Spleen (tissue), 11 donors: ENCODE results near the gene ANTXR2. TPM values are rescaled to one million over a fixed set of nuclear protein-coding genes. Genes with fewer than 3 reads are reported as not detected.

Source experiments
- DNase-seq: peaks from one replicate; pipeline ENCODE4 v3.0.0-alpha.2; 2020
- H3K27ac ChIP-seq, 8 donors: fragments of 200-600 bp; sonication (generic) in 7 of 8; 1 replicate in 4 of 8; 2 replicates in 4 of 8; pipeline versions ENCODE4 v1.5.0 to v1.8.0; 2016 to 2021; ENCODE audit warnings: inconsistent platforms in 4 of 8, mild to moderate bottlenecking in 4 of 8, moderate library complexity in 1 of 8
- H3K27me3 ChIP-seq, 7 donors: fragments of 200-600 bp; sonication (generic) in 6 of 7; replicated peaks in 1 of 7; 1 replicate in 4 of 7; 2 replicates in 3 of 7; pipeline versions ENCODE4 v1.5.0 to v1.8.0; 2016 to 2021; ENCODE audit warnings: inconsistent platforms in 3 of 7, mild to moderate bottlenecking in 1 of 7
- H3K36me3 ChIP-seq, 6 donors: fragments of 200-600 bp; sonication (generic) in 5 of 6; 1 replicate in 4 of 6; 2 replicates in 2 of 6; pipeline versions ENCODE4 v1.5.0 to v1.8.0; 2016 to 2021; ENCODE audit warnings: inconsistent platforms in 2 of 6
- H3K4me1 ChIP-seq, 6 donors: fragments of 200-600 bp; sonication (generic) in 5 of 6; 1 replicate in 3 of 6; 2 replicates in 3 of 6; pipeline versions ENCODE4 v1.5.0 to v1.8.0; 2016 to 2021; ENCODE audit warnings: inconsistent platforms in 3 of 6
- H3K4me3 ChIP-seq, 8 donors: fragments of 200-600 bp; sonication (generic) in 7 of 8; 1 replicate in 4 of 8; 2 replicates in 4 of 8; pipeline versions ENCODE4 v1.5.0 to v1.8.0; 2016 to 2021; ENCODE audit warnings: inconsistent platforms in 4 of 8, mild to moderate bottlenecking in 4 of 8, moderate library complexity in 2 of 8
- H3K9me3 ChIP-seq, 8 donors: fragments of 200-600 bp; sonication (generic) in 7 of 8; 1 replicate in 4 of 8; 2 replicates in 4 of 8; pipeline versions ENCODE4 v1.5.0 to v1.8.0; 2016 to 2021; ENCODE audit warnings: inconsistent platforms in 4 of 8
- CTCF ChIP-seq, 11 experiments: fragments of 200-600 bp in 7 of 11; fragments of 450-650 bp in 4 of 11; sonication (generic) in 4 of 11; IDR thresholded peaks in 8 of 11; conservative IDR thresholded peaks in 3 of 11; 1 replicate in 7 of 11; 2 replicates in 4 of 11; pipeline versions ENCODE4 v1.4.0 to v1.8.0; 2016 to 2021; ENCODE audit warnings: antibody characterized with exemption in 11 of 11, inconsistent platforms in 4 of 11, mild to moderate bottlenecking in 1 of 11
- POLR2A ChIP-seq, 3 donors: fragments of 450-650 bp; IDR thresholded peaks; one replicate each; pipeline ENCODE4 v1.5.1; 2017; ENCODE audit warnings: antibody characterized with exemption in 3 of 3, mild to moderate bottlenecking in 1 of 3
- POLR2AphosphoS5 ChIP-seq, 3 donors: sonication (generic); formaldehyde crosslinking; IDR thresholded peaks; one replicate each; pipeline ENCODE4 v1.5.1; 2017; ENCODE audit warnings: antibody characterized with exemption in 3 of 3
- WGBS, 5 donors: extraction: QIAGEN DNeasy Blood & Tissue Kit in 3 of 5; methylation state at CpG; one replicate each; pipeline versions ENCODE4 v1.1.5 to v1.1.7; 2013 to 2018; 5-methylcytosine and 5-hydroxymethylcytosine counted together
- intact Hi-C: fragments of 100-400 bp; cut with DNase I; formaldehyde crosslinking; loops from one replicate; pipeline ENCODE4 v1.15.0; 2023; ENCODE audit warnings: low total_unique reads
- polyA plus RNA-seq, 3 donors: library from polyadenylated mRNA; stranded (reverse); fragments of 200-250 nt; gene quantifications; one replicate each; pipeline ENCODE4 v1.2.1, GENCODE V29; 2013
- total RNA-seq, 7 donors: library from RNA; depleted of rRNA in 3 of 7; stranded (reverse); fragments of >200 nt in 3 of 7; fragmentation: NEBNext Ultra II Directional in 4 of 7; extraction: Animal tissue kit (Norgen Biotek cat#: 25700) in 4 of 7; gene quantifications; one replicate each; pipeline versions ENCODE4 v1.1.0 to v1.2.1, GENCODE V29; 2016 to 2021
- donor health status: healthy with polysubstance abuse.
- donor health status: DM: no; HTN: no; CAD: no; lungs with moderate emphysema.
- donor health status: DM: no; HTN: no; CAD: no.
- donor health status: Bipolar disorder and iron deficiency.
- donor health status: healthy.
- donor health status: DM: no; HTN: no; CAD: no.
- donor health status: DM: yes; HTN: yes; CAD: no.

The ANTXR2 gene
- total and polyA plus RNA-seq, 10 donors = 3.7 to 56.3 (median 37.3) TPM

DNA sequence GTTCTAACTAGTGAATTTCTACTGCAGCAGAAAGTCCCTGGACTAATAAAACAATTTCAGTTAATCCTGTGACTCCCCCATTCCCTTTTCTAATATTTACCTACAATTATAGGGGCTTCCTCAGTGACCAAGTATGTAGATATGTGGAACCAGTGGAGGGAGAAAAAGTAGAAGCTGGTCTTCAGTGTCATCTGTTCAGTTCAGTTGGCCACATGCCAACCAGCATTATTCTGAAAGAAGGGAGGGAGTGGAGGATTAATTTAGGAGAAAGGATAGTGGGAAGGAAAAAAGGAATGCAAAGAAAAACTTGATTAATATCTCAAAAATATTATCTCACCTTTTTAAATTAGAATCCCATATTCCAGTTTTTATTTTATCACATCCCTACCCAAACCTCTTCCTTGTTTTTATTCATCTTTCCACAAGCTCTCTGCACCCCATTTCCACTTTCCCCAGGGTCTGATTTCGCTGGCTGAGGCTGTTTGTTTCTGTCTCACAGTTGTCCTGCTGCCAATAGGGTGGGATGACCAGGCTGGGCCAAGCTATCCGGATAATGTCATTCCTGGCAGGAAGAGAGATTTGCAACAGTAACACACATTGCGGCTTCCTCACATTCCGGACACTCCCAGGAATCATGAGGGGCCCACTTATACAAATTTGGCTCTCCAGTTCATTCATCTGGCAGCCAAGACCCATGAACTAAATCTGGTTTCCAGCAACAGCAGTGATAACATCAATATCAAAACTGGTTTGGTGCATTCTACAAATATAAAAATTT, 24.6 kb upstream of the ANTXR2 start:
- Histone ChIP-seq H3K4me1 (peaks cover 0 to 5% (median 0%) of the 10 kb centered on the region in 6 donors), H3K9me3 (no peaks in the 10 kb centered on the region), H3K36me3 (no peaks in the 10 kb centered on the region), H3K27ac (no peak overlapping the region), H3K4me3 (no peak overlapping the region), H3K27me3 (no peaks in the 10 kb centered on the region)
- TF ChIP-seq POLR2A (IDR thresholded peaks at IDR 0.05) = no peak
- no peak for TF ChIP-seq POLR2AphosphoS5 (IDR thresholded peaks at IDR 0.05)
- no peak for TF ChIP-seq CTCF (IDR thresholded peaks at IDR 0.05 in 8 of 11, conservative IDR thresholded peaks at IDR 0.05 in 3 of 11)
- intact Hi-C loops = no loop called here
- no peak for DNase-seq
- 47 to 60% (median 54%) methylated on average over 4 of the region's 4 CpGs for WGBS, 5 donors

- intact Hi-C loops = no loop called here
- DNase-seq = no peak
- H3K4me3 ChIP-seq = no peak overlapping the region
Observed at GRCh38 chr4:80096175-80096850, 23.3 kb upstream of the ANTXR2 start.

DNA sequence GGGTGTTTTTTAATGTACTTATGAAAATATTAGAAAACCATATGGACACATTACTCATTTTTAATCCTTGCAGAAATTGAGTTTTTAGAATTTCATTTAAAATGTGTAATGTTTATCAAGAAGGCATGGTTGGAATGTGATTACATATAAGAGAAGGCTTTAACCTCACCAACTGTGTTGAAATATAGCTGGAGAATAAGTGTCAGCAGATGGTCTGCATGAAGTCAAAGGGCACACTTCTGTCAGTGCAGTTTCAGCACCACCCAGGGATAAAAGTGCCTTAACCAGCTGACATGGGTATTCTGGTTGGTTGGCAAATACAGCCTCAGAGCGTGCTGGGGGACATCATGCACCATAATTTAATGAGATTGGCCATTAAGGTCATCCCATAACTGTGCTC, 21.2 kb upstream of the ANTXR2 start:
- Histone ChIP-seq H3K4me3 (no peak overlapping the region), H3K27ac (no peak overlapping the region), H3K36me3 (no peaks in the 10 kb centered on the region), H3K27me3 (no peaks in the 10 kb centered on the region), H3K4me1 (no peaks in the 10 kb centered on the region), H3K9me3 (no peaks in the 10 kb centered on the region)
- DNase-seq = no peak
- WGBS, 5 donors = 69 to 86% (median 83%) methylated on average over 1 of the region's 1 CpG
- intact Hi-C loops = no loop called here
- no peak for TF ChIP-seq CTCF (IDR thresholded peaks at IDR 0.05 in 8 of 11, conservative IDR thresholded peaks at IDR 0.05 in 3 of 11)
- no peak for TF ChIP-seq POLR2AphosphoS5 (IDR thresholded peaks at IDR 0.05)
- TF ChIP-seq POLR2A (IDR thresholded peaks at IDR 0.05) = no peak

More at GRCh38 chr4:80096175-80096850, 23.3 kb upstream of the ANTXR2 start:
- H3K9me3 ChIP-seq = no peaks in the 10 kb centered on the region
- WGBS, 5 donors = 63 to 82% (median 67%) methylated on average over 4 of the region's 4 CpGs
- H3K27ac ChIP-seq = no peak overlapping the region
- TF ChIP-seq POLR2A (IDR thresholded peaks at IDR 0.05) = no peak
- H3K36me3 ChIP-seq = no peaks in the 10 kb centered on the region
- H3K27me3 ChIP-seq = no peaks in the 10 kb centered on the region
- H3K4me1 ChIP-seq = peaks cover 0 to 5% (median 0%) of the 10 kb centered on the region in 6 donors

DNA sequence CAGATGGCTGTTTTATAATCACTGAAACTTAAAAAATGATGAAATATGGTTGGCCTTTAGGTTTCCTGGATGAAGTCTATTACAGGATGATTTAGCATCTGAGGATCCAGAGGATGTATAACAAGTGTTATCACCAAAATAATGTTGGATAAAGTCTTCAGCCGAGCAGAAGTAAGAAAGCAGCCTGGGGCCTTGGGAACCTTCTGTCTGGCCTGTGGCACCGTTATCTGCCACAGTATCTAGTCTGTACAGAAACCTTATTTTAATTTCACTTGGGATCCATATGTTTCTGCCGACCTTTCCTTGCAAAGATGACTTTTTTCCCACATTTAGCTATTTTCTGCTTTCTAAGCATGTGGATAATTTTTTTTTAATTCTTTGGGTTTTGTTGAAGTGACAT, 20.5 kb upstream of the ANTXR2 start:
- H3K36me3 ChIP-seq = no peaks in the 10 kb centered on the region
- no peaks in the 10 kb centered on the region for H3K9me3 ChIP-seq
- no peaks in the 10 kb centered on the region for H3K27me3 ChIP-seq
- no peak overlapping the region for H3K27ac ChIP-seq
- H3K4me3 ChIP-seq = no peak overlapping the region
- intact Hi-C loops = no loop called here
- H3K4me1 ChIP-seq = no peaks in the 10 kb centered on the region
- no peak for DNase-seq
- 86 to 93% (median 90%) methylated on average over 3 of the region's 3 CpGs for WGBS, 5 donors
- TF ChIP-seq CTCF (IDR thresholded peaks at IDR 0.05 in 8 of 11, conservative IDR thresholded peaks at IDR 0.05 in 3 of 11) = no peak
- no peak for TF ChIP-seq POLR2A (IDR thresholded peaks at IDR 0.05)
- TF ChIP-seq POLR2AphosphoS5 (IDR thresholded peaks at IDR 0.05) = no peak
